GM19025 (cell line): ENCODE measurements around the gene BATF.
"Not testable (repeated sequence)": the region's sequence is repeated elsewhere in the genome, so short reads cannot be mapped to it uniquely, and the experiment has no call there.

ENCODE experiments used
- ATAC-seq: cut with Tn5 transposase; IDR thresholded peaks from one replicate; pipeline ENCODE4 v1.9.1; 2021; ENCODE audit warnings: mild to moderate bottlenecking, low read depth, moderate library complexity; ENCODE audit not compliant: unreplicated experiment

BATF gene

GRCh38 chr14:75522224-75522982, at the start of gene BATF:
Gene BATF, plus strand, starts transcription at chr14:75522469. Its CDS starts 214 bp downstream, at chr14:75522683.
- ATAC-seq, result peak; percentile 58

GRCh38 chr14:75474127-75474526, 48.1 kb upstream of the BATF start:
- not testable (repeated sequence) for ATAC-seq

GRCh38 chr14:75476274-75476995, 45.8 kb upstream of the BATF start:
- no peak for ATAC-seq

GRCh38 chr14:75477881-75478280, 44.4 kb upstream of the BATF start:
- ATAC-seq, result no peak

- ATAC-seq, result no peak
Measured at GRCh38 chr14:75479770-75480600, 42.3 kb upstream of the BATF start.

- no peak for ATAC-seq
Measured at GRCh38 chr14:75482366-75482765, 39.9 kb upstream of the BATF start.

GRCh38 chr14:75484711-75485429, 37.4 kb upstream of the BATF start:
- ATAC-seq, result no peak

- ATAC-seq, result no peak
Measured at GRCh38 chr14:75486318-75486717, 36.0 kb upstream of the BATF start.

GRCh38 chr14:75487155-75487671, 35.1 kb upstream of the BATF start:
- ATAC-seq, result peak; percentile 56

GRCh38 chr14:75489480-75489837, 32.8 kb upstream of the BATF start:
- ATAC-seq, result no peak

GRCh38 chr14:75491376-75491978, 30.8 kb upstream of the BATF start:
- no peak for ATAC-seq

GRCh38 chr14:75492832-75493591, 29.3 kb upstream of the BATF start:
- no peak for ATAC-seq

GRCh38 chr14:75493592-75494087, 28.6 kb upstream of the BATF start:
- no peak for ATAC-seq

GRCh38 chr14:75494896-75495295, 27.4 kb upstream of the BATF start:
- ATAC-seq, result no peak

GRCh38 chr14:75495399-75495798, 26.9 kb upstream of the BATF start:
- ATAC-seq, result no peak

GRCh38 chr14:75495882-75496281, 26.4 kb upstream of the BATF start:
- no peak for ATAC-seq

GRCh38 chr14:75496755-75497154, 25.5 kb upstream of the BATF start:
- no peak for ATAC-seq

- ATAC-seq, result peak; percentile 54
Measured at GRCh38 chr14:75497191-75497590, 25.1 kb upstream of the BATF start.

- ATAC-seq, result no peak
Measured at GRCh38 chr14:75497701-75498100, 24.6 kb upstream of the BATF start.
